ENCODE data around the gene ZNF615.

ZNF615 gene

GRCh38 chr19:51986309-51987291, 21.4 kb downstream of the ZNF615 start, which contains the start of gene ZNF350 (continued):
- TF ChIP-seq PRDM6 (tag by site-specific recombination; IDR thresholded peaks at IDR 0.05) (no peak), MEIS1 (CRISPR knock-in tag; IDR thresholded peaks at IDR 0.05; ENCODE audit: borderline replicate concordance) (no peak), IKZF3 (tag by site-specific recombination; IDR thresholded peaks at IDR 0.05) (no peak), ZNF202 (tag by site-specific recombination; IDR thresholded peaks at IDR 0.05; ENCODE audit: borderline replicate concordance) (no peak), GLI4 (tag by site-specific recombination; IDR thresholded peaks at IDR 0.05) (no peak), PRDM1 (tag by site-specific recombination; IDR thresholded peaks at IDR 0.05) (no peak), ZNF580 (tag by site-specific recombination; IDR thresholded peaks at IDR 0.05) (0 out of 2 replicates have a peak, but pooled peaks have one; percentile 32), BCL11B (tag by site-specific recombination; IDR thresholded peaks at IDR 0.05; ENCODE audit: low read depth) (no peak), ZNF274 (IDR thresholded peaks at IDR 0.05; ENCODE audit: low read length) (no peak), ZNF274 (tag by site-specific recombination; IDR thresholded peaks at IDR 0.05; ENCODE audit: borderline replicate concordance) (no peak; the same call in 1 of the 2 replicates), ZNF132 (tag by site-specific recombination; IDR thresholded peaks at IDR 0.05; ENCODE audit: borderline replicate concordance) (no peak), ZNF629 (tag by site-specific recombination; IDR thresholded peaks at IDR 0.05) (peak; percentile 57), ZNF324 (tag by site-specific recombination; IDR thresholded peaks at IDR 0.05) (no peak), HIC1 (tag by site-specific recombination; IDR thresholded peaks at IDR 0.05) (no peak), ZBTB1 (tag by site-specific recombination; IDR thresholded peaks at IDR 0.05) (no peak), TCF7L2 (IDR thresholded peaks at IDR 0.05; ENCODE audit: borderline replicate concordance, low read depth, low read length) (peak; percentile 82; the same call in 1 of the 2 replicates), ZBTB20 (tag by site-specific recombination; IDR thresholded peaks at IDR 0.05) (peak; percentile 79), ZNF366 (tag by site-specific recombination; conservative IDR thresholded peaks at IDR 0.05) (no peak), AEBP2 (tag by site-specific recombination; IDR thresholded peaks at IDR 0.05; ENCODE audit: borderline replicate concordance) (no peak), ZNF138 (tag by site-specific recombination; IDR thresholded peaks at IDR 0.05; ENCODE audit: borderline replicate concordance) (no peak), GFI1B (tag by site-specific recombination; IDR thresholded peaks at IDR 0.05) (no peak), ZNF423 (tag by site-specific recombination; IDR thresholded peaks at IDR 0.05) (no peak), HOXA7 (CRISPR knock-in tag; IDR thresholded peaks at IDR 0.05; ENCODE audit: borderline replicate concordance) (no peak), ZSCAN23 (tag by site-specific recombination; IDR thresholded peaks at IDR 0.05) (no peak), ZNF777 (tag by site-specific recombination; IDR thresholded peaks at IDR 0.05; ENCODE audit: borderline replicate concordance) (no peak), ZFHX2 (tag by site-specific recombination; conservative IDR thresholded peaks at IDR 0.05) (no peak)
- TF ChIP-seq, protein P1, sequence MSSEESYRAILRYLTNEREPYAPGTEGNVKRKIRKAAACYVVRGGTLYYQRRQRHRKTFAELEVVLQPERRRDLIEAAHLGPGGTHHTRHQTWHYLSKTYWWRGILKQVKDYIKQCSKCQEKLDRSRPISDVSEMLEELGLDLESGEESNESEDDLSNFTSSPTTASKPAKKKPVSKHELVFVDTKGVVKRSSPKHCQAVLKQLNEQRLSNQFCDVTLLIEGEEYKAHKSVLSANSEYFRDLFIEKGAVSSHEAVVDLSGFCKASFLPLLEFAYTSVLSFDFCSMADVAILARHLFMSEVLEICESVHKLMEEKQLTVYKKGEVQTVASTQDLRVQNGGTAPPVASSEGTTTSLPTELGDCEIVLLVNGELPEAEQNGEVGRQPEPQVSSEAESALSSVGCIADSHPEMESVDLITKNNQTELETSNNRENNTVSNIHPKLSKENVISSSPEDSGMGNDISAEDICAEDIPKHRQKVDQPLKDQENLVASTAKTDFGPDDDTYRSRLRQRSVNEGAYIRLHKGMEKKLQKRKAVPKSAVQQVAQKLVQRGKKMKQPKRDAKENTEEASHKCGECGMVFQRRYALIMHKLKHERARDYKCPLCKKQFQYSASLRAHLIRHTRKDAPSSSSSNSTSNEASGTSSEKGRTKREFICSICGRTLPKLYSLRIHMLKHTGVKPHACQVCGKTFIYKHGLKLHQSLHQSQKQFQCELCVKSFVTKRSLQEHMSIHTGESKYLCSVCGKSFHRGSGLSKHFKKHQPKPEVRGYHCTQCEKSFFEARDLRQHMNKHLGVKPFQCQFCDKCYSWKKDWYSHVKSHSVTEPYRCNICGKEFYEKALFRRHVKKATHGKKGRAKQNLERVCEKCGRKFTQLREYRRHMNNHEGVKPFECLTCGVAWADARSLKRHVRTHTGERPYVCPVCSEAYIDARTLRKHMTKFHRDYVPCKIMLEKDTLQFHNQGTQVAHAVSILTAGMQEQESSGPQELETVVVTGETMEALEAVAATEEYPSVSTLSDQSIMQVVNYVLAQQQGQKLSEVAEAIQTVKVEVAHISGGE (tag by site-specific recombination; conservative IDR thresholded peaks at IDR 0.05; ENCODE audit: low read depth), result peak; percentile 67
- TF ChIP-seq, protein P2, sequence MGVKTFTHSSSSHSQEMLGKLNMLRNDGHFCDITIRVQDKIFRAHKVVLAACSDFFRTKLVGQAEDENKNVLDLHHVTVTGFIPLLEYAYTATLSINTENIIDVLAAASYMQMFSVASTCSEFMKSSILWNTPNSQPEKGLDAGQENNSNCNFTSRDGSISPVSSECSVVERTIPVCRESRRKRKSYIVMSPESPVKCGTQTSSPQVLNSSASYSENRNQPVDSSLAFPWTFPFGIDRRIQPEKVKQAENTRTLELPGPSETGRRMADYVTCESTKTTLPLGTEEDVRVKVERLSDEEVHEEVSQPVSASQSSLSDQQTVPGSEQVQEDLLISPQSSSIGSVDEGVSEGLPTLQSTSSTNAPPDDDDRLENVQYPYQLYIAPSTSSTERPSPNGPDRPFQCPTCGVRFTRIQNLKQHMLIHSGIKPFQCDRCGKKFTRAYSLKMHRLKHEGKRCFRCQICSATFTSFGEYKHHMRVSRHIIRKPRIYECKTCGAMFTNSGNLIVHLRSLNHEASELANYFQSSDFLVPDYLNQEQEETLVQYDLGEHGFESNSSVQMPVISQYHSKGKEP (tag by site-specific recombination; IDR thresholded peaks at IDR 0.05), result peak; percentile 57; the same call in 1 of the 2 replicates

Data from HEK293 (cell line).